Measurements from ENCODE around the gene PRKAR1B.
"Not testable (repeated sequence)": the region's sequence is repeated elsewhere in the genome, so short reads cannot be mapped to it uniquely, and the experiment has no call there.

Gene PRKAR1B

GRCh38 chr7:668139-668931 lies 58.7 kb downstream of the PRKAR1B start:
- no peak for DNase-seq (ENCODE audit: low spot score)

- no peak for DNase-seq (ENCODE audit: low spot score)
These were observed 60.4 kb downstream of the PRKAR1B start for GRCh38 chr7:666454-667292.

DNA sequence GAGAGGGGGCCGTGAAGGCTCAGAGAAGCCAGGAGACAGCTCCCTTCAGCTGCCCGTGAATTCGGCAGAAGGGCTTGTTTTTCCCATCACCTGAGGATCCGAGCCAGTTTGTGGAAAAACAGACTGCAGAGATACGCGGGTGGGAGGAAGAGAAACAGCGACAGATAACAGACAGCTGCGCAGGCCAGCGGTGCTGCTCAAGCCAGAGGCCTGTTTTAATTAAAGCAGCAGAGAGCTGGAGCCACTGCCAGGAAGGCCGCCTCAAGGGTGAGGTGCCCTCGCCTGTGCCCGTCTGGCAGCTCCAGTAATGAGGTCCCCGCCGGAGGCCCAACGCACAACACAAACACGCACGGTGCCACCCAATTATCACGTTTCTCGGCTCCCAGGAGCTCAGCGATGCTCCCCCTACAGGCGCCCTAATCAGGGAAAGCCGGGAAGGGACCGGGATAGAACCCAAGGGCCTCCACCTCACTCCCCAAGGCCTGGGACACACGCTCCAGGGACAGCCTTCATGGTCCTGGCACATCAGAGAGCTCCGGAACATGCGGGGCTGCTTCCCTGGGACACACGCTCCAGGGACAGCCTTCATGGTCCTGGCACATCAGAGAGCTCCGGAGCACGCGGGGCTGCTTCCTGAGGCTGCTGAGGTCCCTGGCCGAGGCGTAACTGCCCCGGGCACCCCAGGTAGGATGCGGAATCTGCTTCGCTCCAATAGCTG lies 61.2 kb downstream of the PRKAR1B start:
- DNase-seq (ENCODE audit: low spot score) = no peak

GRCh38 chr7:664997-665735 lies 61.9 kb downstream of the PRKAR1B start:
- no peak for DNase-seq (ENCODE audit: low spot score)

DNA sequence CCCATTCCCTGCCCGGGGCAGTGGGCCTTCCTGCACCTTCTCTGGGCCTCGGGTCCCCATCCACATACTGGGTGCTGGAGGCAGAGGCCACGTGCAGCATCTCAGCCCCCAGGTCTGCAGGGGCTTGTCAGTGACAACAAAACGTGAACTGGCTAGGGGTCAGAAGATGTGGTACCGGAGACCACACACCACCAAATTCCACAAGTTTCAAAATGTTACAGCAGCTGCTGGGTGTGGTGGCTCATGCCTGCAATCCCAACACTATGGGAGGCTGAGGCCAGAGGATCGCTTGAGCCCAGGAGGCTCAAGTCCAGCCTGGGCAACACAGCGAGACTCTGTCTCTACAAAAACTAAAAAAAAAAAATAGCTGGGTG lies 62.7 kb downstream of the PRKAR1B start:
- DNase-seq (ENCODE audit: low spot score) = no peak

GRCh38 chr7:662576-662975 lies 64.5 kb downstream of the PRKAR1B start:
- no peak for DNase-seq (ENCODE audit: low spot score)

DNA sequence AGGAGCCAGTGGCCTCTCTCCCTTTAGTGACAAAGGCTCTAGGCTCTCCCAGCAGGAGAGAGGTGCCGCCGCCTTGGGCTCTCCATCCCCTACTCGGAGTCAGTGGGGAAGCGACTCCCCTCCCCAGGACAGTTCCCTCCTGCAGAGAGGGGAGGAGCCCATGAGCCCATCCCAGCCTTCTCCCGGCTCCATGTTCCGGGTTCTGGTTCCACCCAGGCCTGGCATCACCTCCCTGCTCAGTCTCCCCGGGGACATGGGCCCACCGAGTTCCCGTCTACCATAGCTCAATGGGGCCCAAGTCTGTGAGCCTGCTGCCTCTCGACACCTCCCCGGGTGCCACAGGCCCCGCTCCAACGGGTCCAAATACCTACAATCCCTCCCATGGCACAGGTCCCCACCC lies 67.1 kb downstream of the PRKAR1B start:
- DNase-seq (ENCODE audit: low spot score) = no peak

DNA sequence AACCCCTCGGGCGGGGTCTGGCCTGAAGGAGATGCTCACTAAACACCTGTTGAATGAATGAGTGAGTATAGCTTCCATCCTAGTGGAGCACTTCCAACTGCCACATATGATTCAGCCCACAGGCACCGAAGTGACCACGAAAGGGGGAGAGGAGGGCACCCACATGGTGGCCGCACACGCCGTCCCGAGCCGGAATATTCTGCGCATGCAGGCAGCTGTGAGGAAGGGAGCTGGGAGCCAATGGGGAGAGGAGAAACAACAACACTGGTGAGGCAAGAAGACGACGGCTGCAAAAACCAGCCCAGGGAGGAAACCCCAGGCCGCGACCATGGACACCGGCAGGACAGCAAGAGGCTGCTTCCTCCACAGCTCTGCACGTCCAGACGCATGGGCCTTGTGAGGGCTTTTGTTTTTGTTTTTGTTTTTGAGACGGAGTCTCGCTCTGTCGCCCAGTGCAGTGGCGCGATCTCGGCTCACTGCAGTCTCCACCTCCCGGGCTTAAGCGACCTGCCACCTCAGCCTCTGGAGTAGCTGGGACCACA lies 67.7 kb downstream of the PRKAR1B start:
- no peak for DNase-seq (ENCODE audit: low spot score)

DNA sequence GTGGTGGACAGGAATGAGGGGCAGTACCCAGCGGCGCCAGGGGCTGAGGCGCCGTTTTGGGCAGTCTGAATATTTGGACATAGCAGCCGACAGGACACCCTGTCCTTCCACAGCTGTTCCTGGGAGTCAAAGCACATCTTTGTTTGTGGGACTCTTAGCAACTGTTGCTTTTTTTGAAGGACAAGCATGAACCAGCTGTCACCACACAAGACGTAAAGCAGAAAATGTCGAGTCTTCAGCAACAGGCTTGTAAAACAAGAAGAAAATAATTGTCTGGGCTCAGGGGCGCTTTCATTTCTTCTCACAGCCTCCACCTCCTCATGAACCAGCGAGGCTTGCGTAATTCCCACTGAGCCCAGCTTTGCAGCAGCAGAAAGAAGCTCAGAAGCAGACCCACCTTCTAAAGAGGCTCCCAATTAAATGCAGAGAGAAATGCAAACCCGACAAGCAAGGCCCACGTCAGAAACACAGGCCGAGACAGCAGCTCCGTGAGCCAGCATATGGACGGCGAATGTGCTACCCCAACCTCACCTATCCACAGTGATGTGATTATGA lies 69.4 kb downstream of the PRKAR1B start:
- no peak for DNase-seq (ENCODE audit: low spot score)

- DNase-seq (ENCODE audit: low spot score) = not testable (repeated sequence)
These were observed 70.1 kb downstream of the PRKAR1B start for GRCh38 chr7:657010-657409.

DNA sequence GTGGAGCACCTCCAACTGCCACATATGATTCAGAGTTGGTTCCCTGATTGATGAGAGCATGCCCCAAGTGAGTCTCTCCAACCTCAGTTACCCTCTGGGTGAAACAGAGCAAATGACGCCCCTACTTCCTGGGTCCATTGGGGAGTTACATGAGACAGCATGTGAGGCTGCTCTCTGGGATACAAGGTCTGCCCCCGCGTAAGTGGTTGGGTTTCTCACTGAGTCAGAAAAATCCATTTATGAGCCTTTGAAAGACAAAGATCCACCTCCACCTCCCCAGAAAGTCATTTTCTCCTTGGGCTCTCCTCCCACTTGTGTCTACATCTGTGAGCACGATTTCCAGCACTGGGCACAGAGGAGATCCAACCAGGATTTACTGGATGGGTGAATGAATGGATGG lies 71.3 kb downstream of the PRKAR1B start:
- no peak for DNase-seq (ENCODE audit: low spot score)

DNA sequence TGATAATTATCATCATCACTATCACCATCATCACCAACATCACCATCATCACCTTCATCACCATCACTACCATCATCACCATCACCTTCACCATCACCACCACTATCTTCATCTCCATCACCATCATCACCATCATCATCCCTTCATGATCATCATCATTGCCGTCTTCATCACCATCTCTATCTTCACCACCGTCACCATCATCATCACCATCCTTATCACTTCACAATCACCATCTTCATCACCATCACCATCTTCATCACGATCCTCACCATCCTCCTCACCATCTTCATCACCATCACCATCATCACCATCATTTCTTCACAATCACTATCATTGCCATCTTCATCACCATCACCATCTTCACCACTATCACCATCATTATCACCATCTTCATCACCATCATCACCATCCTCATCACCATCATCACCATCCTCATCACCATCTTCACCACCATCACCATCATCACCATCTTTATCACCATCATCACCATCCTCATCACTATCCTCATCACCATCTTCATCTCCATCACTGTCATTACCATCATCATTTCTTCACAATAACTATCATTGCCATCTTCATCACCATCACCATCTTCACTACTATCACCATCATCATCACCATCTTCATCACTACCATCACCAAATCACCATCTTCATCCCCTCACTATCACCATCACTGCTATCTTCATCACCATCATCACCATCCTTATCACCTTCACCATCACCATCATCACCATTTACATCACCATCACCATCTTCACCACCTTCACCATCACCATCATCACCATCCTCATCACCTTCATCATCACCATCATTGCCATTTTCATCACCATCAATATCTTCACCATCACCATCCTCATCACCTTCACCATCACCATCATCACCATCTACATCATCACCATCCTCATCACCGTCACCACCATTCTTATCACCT lies 73.0 kb downstream of the PRKAR1B start:
- DNase-seq (ENCODE audit: low spot score) = no peak

- DNase-seq (ENCODE audit: low spot score) = no peak
These were observed 74.2 kb downstream of the PRKAR1B start for GRCh38 chr7:652881-653280.

DNA sequence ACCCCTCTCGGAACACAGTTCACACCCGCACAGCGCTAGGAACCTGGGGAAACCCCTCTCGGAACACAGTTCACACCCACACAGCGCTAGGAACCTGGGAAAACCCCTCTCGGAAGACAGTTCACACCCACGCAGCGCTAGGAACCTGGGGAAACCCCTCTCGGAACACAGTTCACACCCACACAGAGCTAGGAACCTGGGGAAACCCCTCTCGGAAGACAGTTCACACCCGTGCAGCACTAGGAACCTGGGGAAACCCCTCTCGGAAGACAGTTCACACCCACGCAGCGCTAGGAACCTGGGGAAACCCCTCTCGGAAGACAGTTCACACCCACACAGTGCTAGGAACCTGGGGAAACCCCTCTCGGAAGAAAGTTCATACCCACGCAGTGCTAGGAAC lies 74.9 kb downstream of the PRKAR1B start:
- DNase-seq (ENCODE audit: low spot score) = not testable (repeated sequence)

- DNase-seq (ENCODE audit: low spot score) = no peak
These were observed 75.9 kb downstream of the PRKAR1B start for GRCh38 chr7:651032-651728.

DNA sequence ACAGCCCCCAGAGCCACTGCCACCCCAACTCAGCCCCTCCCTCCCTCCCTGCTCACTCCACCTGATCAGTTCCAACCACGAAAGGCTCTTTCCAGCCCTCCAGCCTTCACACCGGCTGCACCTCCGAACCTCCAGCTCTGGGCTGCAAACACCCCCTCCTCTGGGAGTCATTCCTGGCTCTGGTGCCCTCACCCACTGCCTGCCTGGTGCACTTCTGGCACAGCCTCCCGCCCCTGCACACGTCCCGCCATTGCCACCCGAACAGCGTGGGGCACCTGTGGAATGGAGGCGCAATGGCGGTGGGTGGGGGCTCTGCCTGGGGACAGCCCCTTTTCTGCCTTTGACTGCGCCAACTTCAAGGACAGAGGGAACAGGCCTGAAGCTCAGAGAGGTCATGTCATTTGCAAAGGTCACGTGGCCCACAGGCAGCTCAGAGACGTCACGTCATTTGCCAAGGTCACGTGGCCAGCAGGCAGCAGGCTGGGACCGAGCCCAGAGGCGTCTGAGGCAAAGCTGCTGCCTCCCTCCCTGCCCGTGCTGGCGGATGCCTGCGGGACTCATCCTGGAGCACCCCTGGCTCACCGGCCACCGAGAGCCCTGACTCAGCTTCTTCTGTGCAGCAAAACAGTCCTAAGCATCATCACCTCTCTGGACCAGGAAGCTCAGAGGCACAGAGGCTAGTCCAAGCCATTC lies 76.6 kb downstream of the PRKAR1B start:
- no peak for DNase-seq (ENCODE audit: low spot score)

- no peak for DNase-seq (ENCODE audit: low spot score)
These were observed 80.1 kb downstream of the PRKAR1B start for GRCh38 chr7:646951-647350.

DNA sequence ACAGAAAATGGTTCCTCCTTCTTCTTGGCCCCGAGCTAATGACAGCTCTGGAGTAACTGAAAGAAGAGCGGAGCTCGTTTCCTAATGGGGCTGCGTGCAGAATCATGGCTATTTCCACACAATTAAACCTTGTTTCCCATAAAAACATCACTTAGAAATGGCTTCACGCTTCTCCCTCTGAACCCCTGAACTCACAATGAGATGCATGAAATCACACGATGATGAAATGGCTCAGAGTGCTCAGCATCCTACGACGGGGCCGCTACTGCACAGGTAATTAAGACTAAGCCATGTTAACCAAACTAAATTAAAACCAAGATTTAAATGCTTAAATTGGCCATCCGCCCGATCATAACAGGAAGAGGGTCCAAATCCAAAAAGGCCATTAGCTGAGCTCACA lies 80.6 kb downstream of the PRKAR1B start:
- DNase-seq (ENCODE audit: low spot score) = no peak

DNA sequence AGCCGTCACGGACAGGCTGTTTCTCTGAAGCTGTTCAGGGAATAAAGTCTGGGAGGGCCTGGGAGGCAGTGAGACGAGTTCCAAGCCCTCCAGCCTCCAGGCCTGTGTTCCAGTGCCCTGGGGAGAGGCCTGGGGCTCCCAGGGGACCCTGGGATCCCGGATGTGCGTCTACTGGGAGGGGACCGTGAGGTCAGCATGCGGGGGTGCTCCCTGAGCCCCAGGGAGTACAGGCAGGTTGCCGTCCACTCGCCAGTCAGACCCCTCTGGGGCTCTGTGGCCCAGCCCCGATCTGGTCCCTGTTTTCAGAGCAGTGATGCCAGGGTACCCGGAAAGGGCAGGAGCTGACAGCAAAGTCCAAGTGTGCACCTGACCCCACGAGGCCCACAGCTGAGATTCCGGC lies 81.5 kb downstream of the PRKAR1B start:
- DNase-seq (ENCODE audit: low spot score) = no peak

All from germinal center (tissue), 1 donor.